Astrocyte (in vitro differentiated cells and primary cell): ENCODE measurements around the gene LRRN1.

ENCODE experiments used
- EZH2 ChIP-seq: IDR thresholded peaks from 2 replicates; pipeline ENCODE4 v1.6.1; 2012; ENCODE audit warnings: mild to moderate bottlenecking, low read length, inconsistent platforms; ENCODE audit not compliant: insufficient read depth
- TF ChIP-seq, protein P1 (sequence below): IDR thresholded peaks from 2 replicates; pipeline ENCODE4 v1.5.1; 2011; ENCODE audit warnings: low read depth, mild to moderate bottlenecking, inconsistent platforms, low read length, moderate library complexity; ENCODE audit not compliant: insufficient read depth

- TF ChIP-seq, protein P1, sequence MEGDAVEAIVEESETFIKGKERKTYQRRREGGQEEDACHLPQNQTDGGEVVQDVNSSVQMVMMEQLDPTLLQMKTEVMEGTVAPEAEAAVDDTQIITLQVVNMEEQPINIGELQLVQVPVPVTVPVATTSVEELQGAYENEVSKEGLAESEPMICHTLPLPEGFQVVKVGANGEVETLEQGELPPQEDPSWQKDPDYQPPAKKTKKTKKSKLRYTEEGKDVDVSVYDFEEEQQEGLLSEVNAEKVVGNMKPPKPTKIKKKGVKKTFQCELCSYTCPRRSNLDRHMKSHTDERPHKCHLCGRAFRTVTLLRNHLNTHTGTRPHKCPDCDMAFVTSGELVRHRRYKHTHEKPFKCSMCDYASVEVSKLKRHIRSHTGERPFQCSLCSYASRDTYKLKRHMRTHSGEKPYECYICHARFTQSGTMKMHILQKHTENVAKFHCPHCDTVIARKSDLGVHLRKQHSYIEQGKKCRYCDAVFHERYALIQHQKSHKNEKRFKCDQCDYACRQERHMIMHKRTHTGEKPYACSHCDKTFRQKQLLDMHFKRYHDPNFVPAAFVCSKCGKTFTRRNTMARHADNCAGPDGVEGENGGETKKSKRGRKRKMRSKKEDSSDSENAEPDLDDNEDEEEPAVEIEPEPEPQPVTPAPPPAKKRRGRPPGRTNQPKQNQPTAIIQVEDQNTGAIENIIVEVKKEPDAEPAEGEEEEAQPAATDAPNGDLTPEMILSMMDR = no peak
- peak; percentile 31 for TF ChIP-seq EZH2
Measured at GRCh38 chr3:3799173-3800079, at the start of gene LRRN1.
